ENCODE measurements around the gene CLIP2.

GRCh38 chr7:74282748-74283459, 6.3 kb upstream of the CLIP2 start:
- TF ChIP-seq CTCF (IDR thresholded peaks at IDR 0.05) (no peak), POLR2A (IDR thresholded peaks at IDR 0.05) (no peak)

Data from esophagus squamous epithelium (tissue), 4 donors.